Neural progenitor cell (in vitro differentiated cells): ENCODE results near the gene CAPN15. TPM values are rescaled to one million over a fixed set of nuclear protein-coding genes. Genes with fewer than 3 reads are reported as not detected.
A peak's percentile ranks its signal among the peaks of the same experiment; 100 is the strongest.

Experiments
- DNase-seq: peaks from one replicate; pipeline ENCODE4 v3.0.0-alpha.2; 2016; ENCODE audit warnings: low spot score
- H2AFZ ChIP-seq: fragments of 200-600 bp; sonication (generic); replicated peaks from 2 replicates; pipeline ENCODE4 v1.6.1; 2016; ENCODE audit warnings: antibody characterized with exemption
- H3F3A ChIP-seq: fragments of 200-600 bp; sonication (generic); 2 replicates; pipeline ENCODE4 v1.6.1; 2016; ENCODE audit warnings: antibody characterized with exemption, low read depth
- H3K27ac ChIP-seq: fragments of 200-600 bp; sonication (generic); 2 replicates; pipeline ENCODE4 v1.5.1; 2016; ENCODE audit warnings: mild to moderate bottlenecking
- H3K27me3 ChIP-seq: fragments of 200-600 bp; sonication (generic); 2 replicates; pipeline ENCODE4 v1.6.1; 2016; ENCODE audit warnings: mild to moderate bottlenecking, moderate library complexity
- H3K36me3 ChIP-seq: fragments of 200-600 bp; sonication (generic); 2 replicates; pipeline ENCODE4 v1.5.1; 2016
- H3K4me1 ChIP-seq: fragments of 200-600 bp; sonication (generic); 2 replicates; pipeline ENCODE4 v1.6.1; 2016; ENCODE audit warnings: mixed run types
- H3K4me2 ChIP-seq: fragments of 200-600 bp; sonication (generic); 2 replicates; pipeline ENCODE4 v1.6.1; 2016
- H3K4me3 ChIP-seq: fragments of 200-600 bp; sonication (generic); 2 replicates; pipeline ENCODE4 v1.5.1; 2016
- H3K79me2 ChIP-seq: fragments of 200-600 bp; sonication (generic); 2 replicates; pipeline ENCODE4 v1.6.1; 2016; ENCODE audit warnings: low read depth
- H3K9ac ChIP-seq: fragments of 200-600 bp; sonication (generic); 2 replicates; pipeline ENCODE4 v1.6.1; 2016
- H3K9me3 ChIP-seq: fragments of 200-600 bp; sonication (generic); 2 replicates; pipeline ENCODE4 v1.5.1; 2016; ENCODE audit warnings: low read depth
- H4K20me1 ChIP-seq: fragments of 200-600 bp; sonication (generic); 2 replicates; pipeline ENCODE4 v1.6.1; 2016; ENCODE audit warnings: low read depth
- H3K27ac Mint-ChIP-seq: 3 replicates; pipeline ENCODE4 v1.8.0; 2021; ENCODE audit warnings: mixed read lengths
- H3K27me3 Mint-ChIP-seq: 2 replicates; pipeline ENCODE4 v1.8.0; 2022; ENCODE audit warnings: low read depth, mild to moderate bottlenecking, inconsistent platforms, moderate library complexity, mixed read lengths; ENCODE audit not compliant: insufficient read depth
- H3K36me3 Mint-ChIP-seq: 3 replicates; pipeline ENCODE4 v1.8.0; 2021; ENCODE audit warnings: mixed read lengths
- H3K4me1 Mint-ChIP-seq: 3 replicates; pipeline ENCODE4 v1.8.0; 2021; ENCODE audit warnings: mixed read lengths
- H3K4me3 Mint-ChIP-seq: 3 replicates; pipeline ENCODE4 v1.8.0; 2021; ENCODE audit warnings: mild to moderate bottlenecking, moderate library complexity, mixed read lengths
- H3K9me3 Mint-ChIP-seq: 3 replicates; pipeline ENCODE4 v1.8.0; 2020; ENCODE audit warnings: mixed read lengths
- EZH2 ChIP-seq: fragments of 200-600 bp; sonication (generic); IDR thresholded peaks from 2 replicates; pipeline ENCODE4 v1.6.1; 2017; ENCODE audit warnings: antibody characterized with exemption, mild to moderate bottlenecking, moderate library complexity
- EZH2phosphoT487 ChIP-seq: fragments of 200-600 bp; sonication (generic); IDR thresholded peaks from 2 replicates; pipeline ENCODE4 v1.6.1; 2017; ENCODE audit warnings: antibody characterized with exemption
- total RNA-seq: library from RNA; depleted of rRNA; stranded (reverse); fragments of >200 nt; gene quantifications from 2 replicates; pipeline ENCODE4 v1.2.3, GENCODE V29; 2015; ENCODE audit warnings: low replicate concordance
- TF ChIP-seq, protein P1 (sequence below): fragments of 200-600 bp; sonication (generic); IDR thresholded peaks from 2 replicates; pipeline ENCODE4 v1.5.1; 2017; ENCODE audit warnings: antibody characterized with exemption, mild to moderate bottlenecking

Gene CAPN15
- total RNA-seq, 1 donor from 2014 or later = 6.8 TPM

DNA sequence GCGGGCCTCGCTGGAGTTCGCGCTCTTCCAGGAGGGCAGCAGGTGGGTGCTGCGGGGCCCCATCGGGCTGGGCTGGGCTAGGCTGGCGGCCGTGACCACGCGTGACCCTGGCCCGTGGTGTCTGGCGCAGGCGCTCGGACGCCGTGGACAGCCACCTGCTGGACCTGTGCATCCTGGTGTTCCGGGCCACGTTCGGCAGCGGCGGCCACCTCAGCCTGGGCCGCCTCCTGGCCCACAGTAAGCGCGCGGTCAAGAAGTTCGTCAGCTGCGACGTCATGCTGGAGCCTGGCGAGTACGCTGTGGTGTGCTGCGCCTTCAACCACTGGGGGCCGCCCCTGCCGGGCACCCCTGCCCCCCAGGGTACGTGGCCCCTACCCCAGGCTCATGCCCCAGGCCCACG, 24.7 kb downstream of the CAPN15 start:
- H3K27ac Mint-ChIP-seq = no peak overlapping the region
- H3K4me3 Mint-ChIP-seq = no peak overlapping the region
- Histone ChIP-seq H3K4me2 (no peak overlapping the region), H3K79me2 (no peaks in the 10 kb centered on the region), H3K4me1 (no peaks in the 10 kb centered on the region), H3K4me3 (no peak overlapping the region), H3K27ac (no peak overlapping the region), H3K27me3 (peaks cover 1% of the 10 kb centered on the region), H3K9me3 (no peaks in the 10 kb centered on the region), H3K36me3 (no peaks in the 10 kb centered on the region), H3K9ac (no peak overlapping the region), H4K20me1 (peaks cover 6% of the 10 kb centered on the region), H2AFZ (no peak overlapping the region), H3F3A (peaks cover 4% of the 10 kb centered on the region)
- no peaks in the 10 kb centered on the region for H3K36me3 Mint-ChIP-seq
- peaks cover 3% of the 10 kb centered on the region for H3K4me1 Mint-ChIP-seq
- no peak for DNase-seq
- peaks cover 2% of the 10 kb centered on the region for H3K27me3 Mint-ChIP-seq
- no peak for TF ChIP-seq EZH2
- TF ChIP-seq, protein P1, sequence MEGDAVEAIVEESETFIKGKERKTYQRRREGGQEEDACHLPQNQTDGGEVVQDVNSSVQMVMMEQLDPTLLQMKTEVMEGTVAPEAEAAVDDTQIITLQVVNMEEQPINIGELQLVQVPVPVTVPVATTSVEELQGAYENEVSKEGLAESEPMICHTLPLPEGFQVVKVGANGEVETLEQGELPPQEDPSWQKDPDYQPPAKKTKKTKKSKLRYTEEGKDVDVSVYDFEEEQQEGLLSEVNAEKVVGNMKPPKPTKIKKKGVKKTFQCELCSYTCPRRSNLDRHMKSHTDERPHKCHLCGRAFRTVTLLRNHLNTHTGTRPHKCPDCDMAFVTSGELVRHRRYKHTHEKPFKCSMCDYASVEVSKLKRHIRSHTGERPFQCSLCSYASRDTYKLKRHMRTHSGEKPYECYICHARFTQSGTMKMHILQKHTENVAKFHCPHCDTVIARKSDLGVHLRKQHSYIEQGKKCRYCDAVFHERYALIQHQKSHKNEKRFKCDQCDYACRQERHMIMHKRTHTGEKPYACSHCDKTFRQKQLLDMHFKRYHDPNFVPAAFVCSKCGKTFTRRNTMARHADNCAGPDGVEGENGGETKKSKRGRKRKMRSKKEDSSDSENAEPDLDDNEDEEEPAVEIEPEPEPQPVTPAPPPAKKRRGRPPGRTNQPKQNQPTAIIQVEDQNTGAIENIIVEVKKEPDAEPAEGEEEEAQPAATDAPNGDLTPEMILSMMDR = no peak
- TF ChIP-seq EZH2phosphoT487 = no peak
- H3K9me3 Mint-ChIP-seq = no peaks in the 10 kb centered on the region

DNA sequence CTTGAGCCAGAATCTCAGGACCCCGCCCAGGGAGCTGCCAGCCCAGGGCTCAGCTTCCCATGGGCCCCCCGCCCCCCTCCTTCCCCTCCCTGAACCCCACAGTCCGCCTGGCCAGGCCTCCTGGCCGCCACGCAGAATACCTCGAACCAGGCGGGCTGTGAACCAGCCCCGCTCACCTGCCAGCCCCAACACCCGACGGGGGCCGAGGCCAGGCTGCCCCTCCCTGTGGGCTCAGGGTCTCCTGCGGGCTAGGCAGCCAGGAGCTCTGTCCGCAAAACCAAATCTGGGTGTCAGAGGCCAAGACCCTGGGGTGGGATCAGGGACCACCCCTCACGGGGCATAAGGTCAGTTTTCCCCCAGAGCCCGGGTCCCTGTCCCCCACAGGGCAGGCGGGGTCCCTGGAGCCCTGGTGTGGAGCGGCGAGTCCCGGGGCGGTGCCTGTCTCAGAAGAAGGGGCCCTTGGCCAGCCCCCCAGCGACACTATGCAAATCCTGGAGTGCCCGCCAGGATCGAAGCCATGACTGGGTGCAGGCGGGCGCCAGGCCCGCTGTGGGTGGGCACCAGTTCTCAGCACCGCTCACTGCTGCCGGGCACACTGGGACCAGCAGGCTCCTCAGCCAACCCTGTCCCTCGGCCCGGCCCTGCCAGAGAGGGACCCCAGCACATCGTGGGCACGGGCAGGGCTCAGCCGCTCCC, 26.2 kb downstream of the CAPN15 start:
- H2AFZ ChIP-seq = no peak overlapping the region
- no peak overlapping the region for H3K27ac ChIP-seq
- no peak overlapping the region for H3K9ac ChIP-seq

DNA sequence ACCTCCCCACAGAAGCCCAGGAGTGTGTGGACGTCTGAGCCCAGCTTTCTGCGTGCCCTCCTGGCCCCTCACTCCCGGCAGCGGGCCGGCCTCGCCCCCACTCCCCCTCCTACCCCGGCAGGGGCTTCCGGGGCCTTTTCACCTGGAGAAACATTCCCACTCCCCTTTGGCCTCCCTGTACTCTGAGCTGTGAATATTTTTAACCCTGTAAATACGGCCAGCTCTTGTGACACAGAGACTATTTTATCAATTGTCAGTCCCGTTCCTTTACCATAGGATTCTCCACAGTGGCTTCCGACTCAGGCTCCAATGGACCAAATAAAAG, 26.7 kb downstream of the CAPN15 start:
- Mint-ChIP-seq H3K27ac (peak overlapping the region; percentile 54), H3K4me1 (peaks cover 3% of the 10 kb centered on the region), H3K4me3 (no peak overlapping the region), H3K9me3 (no peaks in the 10 kb centered on the region), H3K27me3 (peaks cover 12% of the 10 kb centered on the region), H3K36me3 (no peaks in the 10 kb centered on the region)
- no peak overlapping the region for H3K4me3 ChIP-seq
- H3K9me3 ChIP-seq = no peaks in the 10 kb centered on the region
- peaks cover 4% of the 10 kb centered on the region for H4K20me1 ChIP-seq
- no peaks in the 10 kb centered on the region for H3K36me3 ChIP-seq
- no peaks in the 10 kb centered on the region for H3K4me1 ChIP-seq
- peaks cover 22% of the 10 kb centered on the region for H3K27me3 ChIP-seq
- TF ChIP-seq EZH2phosphoT487 = no peak
- TF ChIP-seq, protein P1 = no peak
- no peak for TF ChIP-seq EZH2
- H3K27ac ChIP-seq = no peak overlapping the region
- H3K4me2 ChIP-seq = no peak overlapping the region
- no peak overlapping the region for H2AFZ ChIP-seq
- peaks cover 9% of the 10 kb centered on the region for H3F3A ChIP-seq
- H3K79me2 ChIP-seq = no peaks in the 10 kb centered on the region
- no peak overlapping the region for H3K9ac ChIP-seq
- no peak for DNase-seq

More for the DNA sequence above, 26.2 kb downstream of the CAPN15 start:
- no peak for DNase-seq
- H3K4me3 ChIP-seq = no peak overlapping the region
- H3K9me3 ChIP-seq = no peaks in the 10 kb centered on the region
- Mint-ChIP-seq H3K9me3 (no peaks in the 10 kb centered on the region), H3K36me3 (no peaks in the 10 kb centered on the region), H3K27ac (no peak overlapping the region), H3K4me3 (no peak overlapping the region), H3K27me3 (peaks cover 9% of the 10 kb centered on the region), H3K4me1 (peaks cover 3% of the 10 kb centered on the region)
- H3K4me2 ChIP-seq = no peak overlapping the region
- no peaks in the 10 kb centered on the region for H3K79me2 ChIP-seq
- no peaks in the 10 kb centered on the region for H3K4me1 ChIP-seq
- peaks cover 4% of the 10 kb centered on the region for H3F3A ChIP-seq
- no peaks in the 10 kb centered on the region for H4K20me1 ChIP-seq
- TF ChIP-seq, protein P1 = no peak
- TF ChIP-seq EZH2phosphoT487 (no peak), EZH2 (no peak)
- H3K27me3 ChIP-seq = peaks cover 17% of the 10 kb centered on the region
- no peaks in the 10 kb centered on the region for H3K36me3 ChIP-seq
